Keratinocyte (primary cell): ENCODE measurements around the gene PPFIBP2. TPM values are rescaled to one million over a fixed set of nuclear protein-coding genes. Genes with fewer than 3 reads are reported as not detected.

Source experiments
- DNase-seq: peaks from one replicate; pipeline ENCODE4 v3.0.0-alpha.2; 2011; ENCODE audit warnings: low read depth, missing footprints, low spot score
- FAIRE-seq: peaks from 2 replicates; lab custom pipeline; 2011; peaks lifted over from hg19 to GRCh38; lab: Jason Lieb, UNC
- H2AFZ ChIP-seq: 2 replicates; pipeline ENCODE4 v1.6.0; 2012; ENCODE audit warnings: low read length, control low read depth, inconsistent platforms; ENCODE audit not compliant: control insufficient read depth
- H3K27ac ChIP-seq: 2 replicates; pipeline ENCODE4 v1.5.1; 2011; ENCODE audit warnings: low read length; ENCODE audit not compliant: control insufficient read depth, insufficient read depth
- H3K27me3 ChIP-seq: 3 replicates; pipeline ENCODE4 v1.6.0; 2011; ENCODE audit warnings: low read length; ENCODE audit not compliant: control insufficient read depth, insufficient read depth; ENCODE audit errors: extremely low read depth
- H3K36me3 ChIP-seq, 2 experiments: 2 replicates in 1 of 2; 3 replicates in 1 of 2; pipeline ENCODE4 v1.5.1; 2011; ENCODE audit warnings: low read length in 2 of 2, mild to moderate bottlenecking in 1 of 2; ENCODE audit not compliant: control insufficient read depth in 2 of 2, insufficient read depth in 2 of 2; ENCODE audit errors: extremely low read depth in 1 of 2
- H3K4me1 ChIP-seq: 3 replicates; pipeline ENCODE4 v1.5.1; 2011; ENCODE audit warnings: low read length; ENCODE audit not compliant: control insufficient read depth, insufficient read depth; ENCODE audit errors: extremely low read depth
- H3K4me2 ChIP-seq: 3 replicates; pipeline ENCODE4 v1.6.0; 2011; ENCODE audit warnings: low read depth, low read length; ENCODE audit not compliant: control insufficient read depth, insufficient read depth; ENCODE audit errors: extremely low read depth
- H3K4me3 ChIP-seq, 3 experiments: fragments of 200-600 bp in 1 of 3; sonication (generic) in 1 of 3; 2 replicates in 2 of 3; 3 replicates in 1 of 3; pipeline ENCODE4 v1.5.1; 2011 to 2016; ENCODE audit warnings: low read length in 3 of 3, mild to moderate bottlenecking in 3 of 3, control low read depth in 2 of 3, inconsistent platforms in 1 of 3, low read depth in 1 of 3, mixed read lengths in 1 of 3, mixed run types in 1 of 3, moderate library complexity in 1 of 3; ENCODE audit not compliant: control insufficient read depth in 2 of 3, insufficient read depth in 2 of 3; ENCODE audit errors: extremely low read depth in 1 of 3
- H3K79me2 ChIP-seq: 2 replicates; pipeline ENCODE4 v1.6.0; 2012; ENCODE audit warnings: low read length; ENCODE audit not compliant: control insufficient read depth, insufficient read depth
- H3K9ac ChIP-seq: 3 replicates; pipeline ENCODE4 v1.6.0; 2011; ENCODE audit warnings: low read length; ENCODE audit not compliant: control insufficient read depth, insufficient read depth; ENCODE audit errors: extremely low read depth
- H3K9me1 ChIP-seq: 3 replicates; pipeline ENCODE4 v1.6.0; 2011; ENCODE audit warnings: low read length; ENCODE audit not compliant: control insufficient read depth, insufficient read depth; ENCODE audit errors: extremely low read depth
- H3K9me3 ChIP-seq: 2 replicates; pipeline ENCODE4 v1.5.1; 2012; ENCODE audit warnings: low read depth, low read length; ENCODE audit not compliant: control insufficient read depth
- H4K20me1 ChIP-seq: 3 replicates; pipeline ENCODE4 v1.6.0; 2011; ENCODE audit warnings: low read length; ENCODE audit not compliant: control insufficient read depth, insufficient read depth; ENCODE audit errors: extremely low read depth
- CTCF ChIP-seq, 3 experiments: IDR thresholded peaks in 1 of 3; conservative IDR thresholded peaks in 1 of 3; optimal IDR thresholded peaks in 1 of 3; 2 replicates in 2 of 3; 3 replicates in 1 of 3; pipeline versions ENCODE3 to v1.5.1; 2011; ENCODE audit warnings: low read length in 3 of 3, mild to moderate bottlenecking in 3 of 3, moderate library complexity in 2 of 3, control low read depth in 1 of 3, inconsistent platforms in 1 of 3; ENCODE audit not compliant: insufficient read depth in 2 of 3; ENCODE audit errors: extremely low read depth in 1 of 3
- EZH2 ChIP-seq: IDR thresholded peaks from one replicate; pipeline ENCODE4 v1.6.1; 2012; ENCODE audit warnings: inconsistent platforms, mild to moderate bottlenecking, low read length, moderate library complexity
- dilution Hi-C: fragments of 300-500 bp; cut with MboI; formaldehyde crosslinking; loops from one replicate; pipeline ENCODE4 v1.7.0; 2020; ENCODE audit warnings: low sequenced_read_pairs; ENCODE audit not compliant: extremely low pct_ligation_motif_present
- polyA plus RNA-seq, 5 experiments: library from polyadenylated mRNA; depleted of rRNA in 3 of 5; stranded (reverse) in 3 of 5; stranded (forward) in 1 of 5; unstranded in 1 of 5; fragments of >200 nt; gene quantifications; 1 replicate in 1 of 5; 2 replicates in 3 of 5; 3 replicates in 1 of 5; pipeline versions ENCODE4 v1.2.1 to v1.2.3, GENCODE V29; 2011 to 2012; ENCODE audit warnings: missing spikeins in 2 of 5, low read depth in 1 of 5, low replicate concordance in 1 of 5

PPFIBP2 gene
- polyA plus RNA-seq, 1 donor (not counting 4 experiments of a cell fraction or from before 2014, with no cell fraction given): 11.0 TPM

GRCh38 chr11:7512525-7513233, 1.1 kb upstream of the PPFIBP2 start:
- peak overlapping the region; percentile 84 for H2AFZ ChIP-seq
- DNase-seq: no peak

GRCh38 chr11:7514099-7514591, 346 bp downstream of the PPFIBP2 start:
- H3K27ac ChIP-seq: no peak overlapping the region

More at GRCh38 chr11:7512525-7513233, 1.1 kb upstream of the PPFIBP2 start:
- H3K9me3 ChIP-seq: no peaks in the 10 kb centered on the region
- H3K4me2 ChIP-seq: peak overlapping the region; percentile 89
- TF ChIP-seq CTCF (optimal IDR thresholded peaks at IDR 0.05 in 1 of 3, IDR thresholded peaks at IDR 0.05 in 1 of 3, conservative IDR thresholded peaks at IDR 0.05 in 1 of 3; ENCODE audit: extremely low read depth in 1 of 3, insufficient read depth in 2 of 3, low read length in 3 of 3) (no peak), EZH2 (no peak)
- H3K27ac ChIP-seq: peak overlapping the region; percentile 61
- H3K4me1 ChIP-seq: peaks cover 14% of the 10 kb centered on the region
- dilution Hi-C loops: no loop called here
- no peaks in the 10 kb centered on the region for H4K20me1 ChIP-seq
- H3K9me1 ChIP-seq: no peaks in the 10 kb centered on the region
- no peaks in the 10 kb centered on the region for H3K36me3 ChIP-seq
- no peak for FAIRE-seq
- H3K4me3 ChIP-seq: peak overlapping the region; percentile 71 to 88 (median 73)
- peak overlapping the region; percentile 71 for H3K9ac ChIP-seq
- H3K79me2 ChIP-seq: no peaks in the 10 kb centered on the region
- H3K27me3 ChIP-seq: peaks cover 4% of the 10 kb centered on the region

More at GRCh38 chr11:7514099-7514591, 346 bp downstream of the PPFIBP2 start:
- DNase-seq (no peak), FAIRE-seq (no peak)
- peak overlapping the region; percentile 90 for H2AFZ ChIP-seq
- H3K36me3 ChIP-seq: no peaks in the 10 kb centered on the region
- TF ChIP-seq CTCF (optimal IDR thresholded peaks at IDR 0.05 in 1 of 3, IDR thresholded peaks at IDR 0.05 in 1 of 3, conservative IDR thresholded peaks at IDR 0.05 in 1 of 3; ENCODE audit: extremely low read depth in 1 of 3, insufficient read depth in 2 of 3, low read length in 3 of 3): no peak
- TF ChIP-seq EZH2: peak; percentile 63
- dilution Hi-C loops: no loop called here
- no peaks in the 10 kb centered on the region for H3K79me2 ChIP-seq
- no peaks in the 10 kb centered on the region for H3K9me3 ChIP-seq
- peak overlapping the region; percentile 89 for H3K4me2 ChIP-seq
- H3K27me3 ChIP-seq: peaks cover 4% of the 10 kb centered on the region
- peaks cover 14% of the 10 kb centered on the region for H3K4me1 ChIP-seq
- no peaks in the 10 kb centered on the region for H4K20me1 ChIP-seq
- peak overlapping the region; percentile 71 to 88 (median 73) for H3K4me3 ChIP-seq
- peak overlapping the region; percentile 71 for H3K9ac ChIP-seq
- H3K9me1 ChIP-seq: no peaks in the 10 kb centered on the region
